SK-N-SH (cell line): ENCODE data around the gene REC114. TPM values are rescaled to one million over a fixed set of nuclear protein-coding genes. Genes with fewer than 3 reads are reported as not detected.

Experiments
- CTCF ChIA-PET: fragments of 300-600, 350-600 bp; formaldehyde crosslinking; extraction: SDS; loops from one replicate; lab custom pipeline; 2021; lab: Yijun Ruan, JAX
- POLR2A ChIA-PET: fragments of 350-600 bp; sonication (Branson Sonifier 250); formaldehyde crosslinking; extraction: SDS; loops from one replicate; lab custom pipeline; 2020; ENCODE audit warnings: antibody characterized with exemption, inconsistent platforms; lab: Yijun Ruan, JAX
- DNase-seq: peaks from one replicate; pipeline ENCODE4 v3.0.0; 2012
- H2AFZ ChIP-seq: fragments of 200-600 bp; sonication (generic); 2 replicates; pipeline ENCODE4 v1.8.1; 2016; ENCODE audit warnings: antibody characterized with exemption, mild to moderate bottlenecking, low read depth
- H3F3A ChIP-seq: fragments of 200-600 bp; sonication (generic); replicated peaks from 2 replicates; pipeline ENCODE3; 2016; ENCODE audit warnings: antibody characterized with exemption, mild to moderate bottlenecking; ENCODE audit not compliant: insufficient read depth
- H3K27ac ChIP-seq, 2 experiments: fragments of 200-500 bp in 1 of 2; fragments of 200-600 bp in 1 of 2; sonication (Bioruptor generic) in 1 of 2; sonication (generic), shearing (Covaris generic) in 1 of 2; 2 replicates each; pipeline versions ENCODE4 v1.5.1 to v1.6.1; 2014 to 2016; ENCODE audit warnings: low read depth in 2 of 2, inconsistent platforms in 1 of 2, low read length in 1 of 2, mild to moderate bottlenecking in 1 of 2, mixed read lengths in 1 of 2
- H3K27me3 ChIP-seq: fragments of 200-600 bp; sonication (generic), shearing (Covaris generic); 2 replicates; pipeline ENCODE4 v1.6.1; 2016; ENCODE audit warnings: mixed run types; ENCODE audit not compliant: insufficient read depth
- H3K36me3 ChIP-seq, 2 experiments: fragments of 200-500 bp in 1 of 2; fragments of 200-600 bp in 1 of 2; sonication (Bioruptor generic) in 1 of 2; sonication (generic) in 1 of 2; replicated peaks in 1 of 2; 2 replicates each; pipeline versions ENCODE3 to v1.5.1; 2014 to 2016; ENCODE audit warnings: low read length in 1 of 2, mild to moderate bottlenecking in 1 of 2; ENCODE audit not compliant: insufficient read depth in 2 of 2, control insufficient read depth in 1 of 2
- H3K4me1 ChIP-seq, 2 experiments: fragments of 200-500 bp in 1 of 2; fragments of 200-600 bp in 1 of 2; sonication (Bioruptor generic) in 1 of 2; sonication (generic), shearing (Covaris generic) in 1 of 2; 2 replicates each; pipeline versions ENCODE4 v1.5.1 to v1.6.1; 2014 to 2016; ENCODE audit warnings: low read depth in 1 of 2, low read length in 1 of 2, mixed run types in 1 of 2; ENCODE audit not compliant: insufficient read depth in 2 of 2, control insufficient read depth in 1 of 2
- H3K4me2 ChIP-seq: fragments of 200-600 bp; sonication (generic), shearing (Covaris generic); 2 replicates; pipeline ENCODE4 v1.6.1; 2017; ENCODE audit warnings: mixed run types
- H3K4me3 ChIP-seq, 2 experiments: fragments of 200-500 bp in 1 of 2; fragments of 200-600 bp in 1 of 2; sonication (Bioruptor generic) in 1 of 2; sonication (generic), shearing (Covaris generic) in 1 of 2; 2 replicates each; pipeline versions ENCODE4 v1.5.1 to v1.8.1; 2014 to 2016; ENCODE audit warnings: low read depth in 2 of 2, inconsistent platforms in 1 of 2, low read length in 1 of 2, mild to moderate bottlenecking in 1 of 2, mixed read lengths in 1 of 2, moderate library complexity in 1 of 2
- H3K79me2 ChIP-seq: fragments of 200-600 bp; sonication (generic); 2 replicates; pipeline ENCODE4 v1.8.1; 2017; ENCODE audit warnings: mild to moderate bottlenecking; ENCODE audit not compliant: insufficient read depth
- H3K9ac ChIP-seq: fragments of 200-600 bp; sonication (generic); 2 replicates; pipeline ENCODE4 v1.6.1; 2017; ENCODE audit warnings: mixed run types
- H3K9me2 ChIP-seq: fragments of 200-600 bp; sonication (generic); 2 replicates; pipeline ENCODE4 v1.6.1; 2017; ENCODE audit warnings: mixed run types
- H3K9me3 ChIP-seq: fragments of 200-600 bp; sonication (generic); 2 replicates; pipeline ENCODE4 v1.6.1; 2017; ENCODE audit warnings: mixed run types, mild to moderate bottlenecking, moderate library complexity
- H4K20me1 ChIP-seq: fragments of 200-600 bp; sonication (generic); 2 replicates; pipeline ENCODE4 v1.6.1; 2017; ENCODE audit warnings: mild to moderate bottlenecking, mixed run types; ENCODE audit not compliant: insufficient read depth
- ELF1 ChIP-seq: IDR thresholded peaks from 2 replicates; pipeline ENCODE4 v1.4.0; 2012
- EP300 ChIP-seq, 2 experiments: IDR thresholded peaks; 2 replicates each; pipeline versions ENCODE4 v1.4.0 to v1.6.1; 2012; ENCODE audit warnings: borderline replicate concordance in 1 of 2, low read depth in 1 of 2, low read length in 1 of 2
- FOSL2 ChIP-seq: IDR thresholded peaks from 2 replicates; pipeline ENCODE4 v1.4.0; 2012; ENCODE audit warnings: low read depth, mild to moderate bottlenecking, moderate library complexity, borderline replicate concordance
- FOXM1 ChIP-seq: IDR thresholded peaks from 2 replicates; pipeline ENCODE4 v1.4.0; 2012; ENCODE audit warnings: low read depth, mild to moderate bottlenecking
- GABPA ChIP-seq: IDR thresholded peaks from 2 replicates; pipeline ENCODE4 v1.4.0; 2012; ENCODE audit warnings: low read depth, mild to moderate bottlenecking
- GATA2 ChIP-seq: sonication (generic); formaldehyde crosslinking; IDR thresholded peaks from 2 replicates; pipeline ENCODE4 v1.5.0; 2020; ENCODE audit warnings: mild to moderate bottlenecking, missing genetic modification reagents
- NRF1 ChIP-seq: IDR thresholded peaks from 2 replicates; pipeline ENCODE4 v1.6.1; 2012; ENCODE audit warnings: low read depth, mild to moderate bottlenecking, low read length
- PBX3 ChIP-seq: IDR thresholded peaks from 2 replicates; pipeline ENCODE4; 2012
- RAD21 ChIP-seq: IDR thresholded peaks from 2 replicates; pipeline ENCODE4 v1.6.1; 2012; ENCODE audit warnings: mild to moderate bottlenecking, low read length
- RCOR1 ChIP-seq: fragments of 150-350 bp; IDR thresholded peaks from 2 replicates; pipeline ENCODE4 v1.6.1; 2017; ENCODE audit warnings: antibody characterized with exemption, low read length
- TAF1 ChIP-seq: IDR thresholded peaks from 2 replicates; pipeline ENCODE4 v1.6.1; 2012; ENCODE audit warnings: low read depth, mild to moderate bottlenecking, low read length, moderate library complexity, borderline replicate concordance
- TCF12 ChIP-seq: IDR thresholded peaks from 2 replicates; pipeline ENCODE4 v1.4.0; 2012
- USF1 ChIP-seq: IDR thresholded peaks from 2 replicates; pipeline ENCODE4 v1.4.0; 2012; ENCODE audit warnings: low read depth, borderline replicate concordance
- WGBS: methylation state at CpG from one replicate; pipeline ENCODE4 v1.1.6; 2017; ENCODE audit warnings: low lambda C conversion rate; 5-methylcytosine and 5-hydroxymethylcytosine counted together
- polyA plus RNA-seq, 3 experiments: library from polyadenylated mRNA; depleted of rRNA; stranded (reverse); fragments of >200 nt; gene quantifications; 2 replicates each; pipeline ENCODE4 v1.2.3, GENCODE V29; 2012
- TF ChIP-seq, protein P1 (sequence below): fragments of 200-600 bp; sonication (generic); IDR thresholded peaks from 2 replicates; pipeline ENCODE4 v1.6.1; 2017; ENCODE audit warnings: antibody characterized with exemption, mild to moderate bottlenecking, moderate library complexity

The REC114 gene
- polyA plus RNA-seq, 1 of the 3 experiments (the other 2 are of a cell fraction), result not detected

DNA sequence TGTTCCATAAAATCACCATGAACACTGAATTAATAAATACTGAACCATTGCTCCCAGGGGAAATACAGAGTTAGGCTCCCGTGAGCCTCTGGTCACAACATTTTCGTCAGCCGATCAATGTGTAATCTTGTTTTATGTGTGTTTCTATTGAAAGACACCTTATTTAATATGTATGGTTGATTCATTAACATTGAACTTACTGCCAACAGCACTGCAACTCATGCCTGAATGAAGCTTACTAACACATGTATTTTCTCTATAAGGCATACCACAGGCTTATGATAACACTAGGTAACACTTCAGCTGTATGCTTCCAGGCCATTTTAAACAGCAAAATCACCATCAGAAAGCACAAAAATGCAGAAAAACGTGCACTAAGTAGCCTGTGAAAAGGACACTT lies 9.1 kb upstream of the REC114 start:
- POLR2A ChIA-PET, result no interaction called here
- Histone ChIP-seq H3F3A (no peaks in the 10 kb centered on the region), H3K27ac (no peak overlapping the region), H2AFZ (no peak overlapping the region), H3K4me2 (no peak overlapping the region), H4K20me1 (no peaks in the 10 kb centered on the region), H3K9ac (no peak overlapping the region), H3K79me2 (no peaks in the 10 kb centered on the region), H3K9me3 (no peaks in the 10 kb centered on the region), H3K4me1 (no peaks in the 10 kb centered on the region), H3K4me3 (no peak overlapping the region), H3K36me3 (no peaks in the 10 kb centered on the region), H3K27me3 (no peaks in the 10 kb centered on the region), H3K9me2 (no peaks in the 10 kb centered on the region)
- no peak for DNase-seq
- CTCF ChIA-PET, result no interaction called here
- no peak for TF ChIP-seq TAF1
- no peak for TF ChIP-seq TCF12
- TF ChIP-seq FOSL2, result no peak
- TF ChIP-seq, protein P1, sequence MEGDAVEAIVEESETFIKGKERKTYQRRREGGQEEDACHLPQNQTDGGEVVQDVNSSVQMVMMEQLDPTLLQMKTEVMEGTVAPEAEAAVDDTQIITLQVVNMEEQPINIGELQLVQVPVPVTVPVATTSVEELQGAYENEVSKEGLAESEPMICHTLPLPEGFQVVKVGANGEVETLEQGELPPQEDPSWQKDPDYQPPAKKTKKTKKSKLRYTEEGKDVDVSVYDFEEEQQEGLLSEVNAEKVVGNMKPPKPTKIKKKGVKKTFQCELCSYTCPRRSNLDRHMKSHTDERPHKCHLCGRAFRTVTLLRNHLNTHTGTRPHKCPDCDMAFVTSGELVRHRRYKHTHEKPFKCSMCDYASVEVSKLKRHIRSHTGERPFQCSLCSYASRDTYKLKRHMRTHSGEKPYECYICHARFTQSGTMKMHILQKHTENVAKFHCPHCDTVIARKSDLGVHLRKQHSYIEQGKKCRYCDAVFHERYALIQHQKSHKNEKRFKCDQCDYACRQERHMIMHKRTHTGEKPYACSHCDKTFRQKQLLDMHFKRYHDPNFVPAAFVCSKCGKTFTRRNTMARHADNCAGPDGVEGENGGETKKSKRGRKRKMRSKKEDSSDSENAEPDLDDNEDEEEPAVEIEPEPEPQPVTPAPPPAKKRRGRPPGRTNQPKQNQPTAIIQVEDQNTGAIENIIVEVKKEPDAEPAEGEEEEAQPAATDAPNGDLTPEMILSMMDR, result no peak
- TF ChIP-seq RCOR1, result no peak
- no peak for TF ChIP-seq FOXM1
- TF ChIP-seq USF1, result no peak
- no peak for TF ChIP-seq RAD21
- TF ChIP-seq GABPA, result no peak
- no peak for TF ChIP-seq GATA2 (CRISPR knock-in tag)
- TF ChIP-seq EP300 (IDR thresholded peaks at IDR 0.05; ENCODE audit: borderline replicate concordance in 1 of 2, low read depth in 1 of 2, low read length in 1 of 2), result no peak
- TF ChIP-seq ELF1, result no peak
- no peak for TF ChIP-seq PBX3
- 60% methylated on average over 4 of the region's 4 CpGs for WGBS

DNA sequence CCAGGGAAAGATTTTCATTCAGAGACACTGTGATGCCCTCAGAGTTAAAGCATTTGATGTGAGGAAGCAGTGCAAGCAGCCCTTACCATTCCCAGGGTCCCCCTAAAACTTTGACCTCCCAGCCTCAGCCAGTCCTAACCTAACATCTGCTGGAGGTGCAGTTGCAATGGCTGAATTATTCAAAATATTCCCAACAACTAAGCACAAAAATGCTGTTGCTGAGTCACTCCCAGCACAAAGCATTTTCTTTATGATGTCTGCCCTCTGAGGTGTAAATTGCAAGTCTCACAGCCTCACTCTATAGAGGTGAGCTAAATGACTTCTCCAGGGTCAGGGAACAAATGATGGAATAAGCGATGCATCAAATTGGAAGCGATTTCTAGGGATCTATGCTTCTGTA lies 6.4 kb upstream of the REC114 start:
- no peak for DNase-seq
- POLR2A ChIA-PET, result no interaction called here
- H3K27ac ChIP-seq, result no peak overlapping the region
- WGBS, result 77% methylated on average over 2 of the region's 2 CpGs
- H3K4me1 ChIP-seq, result no peaks in the 10 kb centered on the region
- H4K20me1 ChIP-seq, result no peaks in the 10 kb centered on the region
- TF ChIP-seq NRF1 (no peak), FOXM1 (no peak)
- no peaks in the 10 kb centered on the region for H3K79me2 ChIP-seq
- no peak overlapping the region for H2AFZ ChIP-seq
- no peak overlapping the region for H3K4me3 ChIP-seq
- no peak overlapping the region for H3K4me2 ChIP-seq
- CTCF ChIA-PET, result interaction anchor here (1.4 kb wide), 1 partner anchor 109 kb away, joined by 3 read pairs; no protein-coding TSS in a partner anchor
- H3K27me3 ChIP-seq, result peaks cover under 1% of the 10 kb centered on the region; the same call in 1 of the 2 replicates
- no peaks in the 10 kb centered on the region for H3K9me3 ChIP-seq
- no peaks in the 10 kb centered on the region for H3K9me2 ChIP-seq
- H3K9ac ChIP-seq, result no peak overlapping the region
- no peaks in the 10 kb centered on the region for H3K36me3 ChIP-seq
- no peaks in the 10 kb centered on the region for H3F3A ChIP-seq
